LHCN-M2 (cell line): ENCODE measurements around the gene GAS2. TPM values are rescaled to one million over a fixed set of nuclear protein-coding genes. Genes with fewer than 3 reads are reported as not detected.

Source experiments
- DNase-seq: peaks from one replicate; pipeline ENCODE4 v3.0.0-alpha.2; 2012; ENCODE audit warnings: low read depth
- total RNA-seq: library from RNA; depleted of rRNA; stranded (reverse); fragments of >200 nt; gene quantifications from 2 replicates; pipeline ENCODE4 v1.2.3, GENCODE V29; 2014

Gene GAS2
- total RNA-seq, 1 experiment from 2014 or later: 0.40 TPM

DNA sequence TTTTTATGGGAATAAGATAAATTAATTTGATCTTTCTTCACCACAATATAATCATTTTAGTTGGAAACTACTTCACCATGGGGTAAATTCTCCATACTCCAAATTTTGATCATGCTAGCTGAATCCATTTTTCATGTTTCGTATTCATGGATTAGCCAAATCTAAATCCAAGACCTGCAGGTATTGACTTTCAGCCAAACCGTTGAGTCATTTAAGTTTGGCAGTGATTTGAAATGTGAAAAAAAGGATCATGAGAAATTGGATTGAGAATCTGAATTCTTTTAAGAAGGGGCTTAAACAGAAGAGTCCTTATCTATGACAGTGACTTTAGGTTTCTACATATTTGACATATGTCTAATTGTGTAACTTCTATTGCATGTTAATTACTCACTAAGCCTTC lies 5.3 kb downstream of the GAS2 start:
- DNase-seq: no peak

- no peak for DNase-seq
These were observed 8.3 kb downstream of the GAS2 start for GRCh38 chr11:22674470-22675439.

GRCh38 chr11:22677153-22677903 lies 10.9 kb downstream of the GAS2 start:
- no peak for DNase-seq

DNA sequence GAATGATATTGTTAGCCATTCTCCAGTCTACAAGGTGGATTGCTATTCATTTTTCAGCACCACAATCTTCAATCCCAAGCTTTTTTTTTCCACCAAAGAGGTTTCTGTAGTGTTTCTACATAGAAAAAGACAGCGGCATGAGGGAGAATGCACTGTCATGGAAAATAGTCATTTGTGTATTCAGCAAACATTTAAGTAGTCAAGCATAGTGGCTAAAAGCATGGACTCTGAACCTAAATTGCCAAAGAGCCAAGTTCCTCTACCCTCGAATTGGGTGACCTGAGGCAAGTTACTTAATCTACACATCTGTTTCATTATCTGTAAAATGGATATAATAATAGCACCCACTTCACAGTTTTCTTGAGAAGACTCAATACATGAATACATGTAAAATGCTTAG lies 14.2 kb downstream of the GAS2 start:
- no peak for DNase-seq

DNA sequence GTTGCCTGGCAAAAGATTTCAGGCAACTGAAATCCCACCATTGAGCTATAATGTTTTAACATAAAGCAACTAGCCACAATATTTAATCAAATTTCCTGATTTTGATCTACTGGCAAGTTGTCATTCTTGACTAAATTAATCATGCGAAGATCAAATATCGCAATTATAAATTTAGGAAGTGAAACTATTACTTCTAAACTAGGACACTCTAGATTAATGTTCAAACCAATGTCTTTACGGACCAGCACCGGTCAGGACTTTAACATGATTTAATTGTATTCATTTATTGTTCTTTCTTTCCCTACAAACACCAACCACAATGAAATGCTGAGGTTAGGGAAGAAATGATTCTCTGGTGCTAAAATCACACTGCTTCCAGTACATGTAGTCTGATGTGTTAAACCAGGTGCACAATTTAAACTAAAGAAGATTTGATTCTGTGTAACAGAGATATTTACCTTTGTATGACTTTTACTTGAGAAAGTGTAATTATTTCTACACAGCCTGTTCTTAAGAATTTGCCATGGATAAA lies 14.9 kb downstream of the GAS2 start:
- DNase-seq: no peak

DNA sequence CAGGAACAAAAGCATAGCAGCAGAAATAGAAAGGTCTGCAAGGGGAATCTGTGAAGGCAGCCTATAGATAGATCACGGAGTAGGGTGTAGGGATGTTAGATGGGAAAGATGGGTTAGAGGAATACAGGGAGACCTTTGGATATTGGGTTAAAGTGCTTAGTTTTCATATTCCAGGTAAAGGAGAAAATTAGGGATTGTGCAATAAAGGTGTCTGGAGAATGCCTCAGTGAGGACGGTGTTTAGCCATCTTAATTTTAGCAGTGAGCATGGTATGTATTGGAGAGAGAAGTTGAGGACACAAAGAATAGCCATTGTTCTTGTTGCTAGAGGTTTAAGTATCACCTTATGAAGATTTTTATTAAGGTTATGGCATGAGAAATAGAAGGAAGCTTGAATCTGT lies 17.7 kb downstream of the GAS2 start:
- DNase-seq: no peak

DNA sequence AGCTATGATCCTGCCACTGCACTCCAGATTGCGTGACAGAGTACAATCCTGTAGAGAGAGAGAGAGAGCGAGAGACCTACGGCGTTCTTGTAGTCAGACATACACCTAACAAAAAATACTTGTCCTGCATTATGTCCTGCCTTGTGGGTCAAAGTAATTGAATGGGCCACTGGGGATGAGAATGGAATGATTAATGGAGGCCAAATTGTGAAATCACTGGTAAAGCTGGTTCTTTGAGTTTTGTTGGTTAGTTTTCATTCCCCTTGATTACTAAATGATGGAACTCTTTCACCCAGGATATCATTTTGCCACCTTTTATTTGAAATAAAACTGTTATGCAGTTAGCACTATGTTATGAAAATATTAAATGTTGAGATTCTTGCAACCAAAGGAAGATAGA lies 18.7 kb downstream of the GAS2 start:
- DNase-seq: no peak

- DNase-seq: no peak
These were observed 22.5 kb downstream of the GAS2 start for GRCh38 chr11:22688914-22689313.

DNA sequence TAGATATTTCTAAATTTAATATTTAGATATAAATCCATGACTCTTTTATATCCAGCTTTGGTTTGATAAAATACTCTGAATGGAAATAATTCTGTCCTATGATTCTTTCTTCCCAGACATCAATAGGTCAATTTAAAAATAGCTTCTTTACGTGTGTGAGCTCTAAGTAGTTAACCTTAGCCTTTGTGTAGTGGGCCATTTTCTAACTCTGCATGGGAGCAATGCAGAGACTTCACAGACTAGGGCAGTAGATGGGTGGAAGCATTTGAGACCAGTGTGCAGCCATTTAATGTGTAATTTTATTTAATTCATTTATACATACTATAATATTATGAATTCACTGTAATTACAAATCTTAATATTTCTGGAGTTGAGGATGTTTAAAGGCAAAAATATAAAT lies 23.8 kb downstream of the GAS2 start:
- DNase-seq: no peak

DNA sequence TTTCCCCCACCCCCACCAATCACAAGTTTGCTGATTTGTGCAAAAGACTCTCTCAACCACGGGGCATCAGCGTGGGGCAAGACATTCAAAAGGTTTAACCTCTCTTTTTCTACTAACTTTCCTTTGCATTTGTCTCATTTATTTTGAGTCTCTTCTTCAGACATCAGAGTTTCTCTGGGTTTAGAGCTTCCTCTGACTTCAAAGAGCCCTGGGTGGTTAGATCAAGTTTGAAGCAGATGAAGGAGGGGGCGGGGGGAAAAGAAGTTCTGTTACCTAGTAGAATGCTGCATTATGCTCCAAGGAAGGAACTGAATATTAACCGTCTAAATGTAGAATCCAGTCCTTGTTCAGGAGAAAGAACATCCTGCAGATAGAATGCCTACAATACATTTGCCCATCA lies 24.5 kb downstream of the GAS2 start:
- DNase-seq: no peak

- DNase-seq: no peak
These were observed 33.0 kb downstream of the GAS2 start for GRCh38 chr11:22699388-22699787.

GRCh38 chr11:22702031-22702430 lies 35.6 kb downstream of the GAS2 start:
- DNase-seq: no peak

- peak; percentile 61 for DNase-seq
These were observed 36.6 kb downstream of the GAS2 start for GRCh38 chr11:22703040-22703439.

DNA sequence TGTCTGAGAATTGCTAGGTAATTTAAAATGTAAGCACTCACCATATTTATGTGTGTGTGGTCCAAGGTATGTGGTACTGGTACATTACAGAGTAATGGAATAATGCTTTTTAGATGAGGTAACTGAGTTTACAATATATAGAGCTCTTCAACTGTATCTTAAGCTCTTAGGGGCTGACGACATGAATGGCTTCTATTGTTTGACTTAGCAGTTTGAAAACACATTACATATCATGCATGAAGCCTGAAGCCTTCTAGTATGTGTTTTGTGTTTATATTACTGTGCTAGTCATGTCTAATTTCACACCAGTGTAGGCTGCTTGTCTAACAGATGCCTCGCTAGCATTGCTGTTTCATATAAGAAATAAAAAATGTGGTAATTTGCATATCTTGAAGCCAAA lies 37.2 kb downstream of the GAS2 start:
- no peak for DNase-seq

GRCh38 chr11:22707119-22707899 lies 40.9 kb downstream of the GAS2 start:
- no peak for DNase-seq

- DNase-seq: no peak
These were observed 44.8 kb downstream of the GAS2 start for GRCh38 chr11:22711071-22711770.

GRCh38 chr11:22711880-22712279 lies 45.5 kb downstream of the GAS2 start:
- no peak for DNase-seq

- DNase-seq: no peak
These were observed 46.9 kb downstream of the GAS2 start for GRCh38 chr11:22713336-22713735.

- no peak for DNase-seq
These were observed 49.6 kb downstream of the GAS2 start for GRCh38 chr11:22715971-22716370.

- DNase-seq: no peak
These were observed 54.0 kb downstream of the GAS2 start for GRCh38 chr11:22720457-22720856.

GRCh38 chr11:22723274-22723673 lies 56.9 kb downstream of the GAS2 start:
- DNase-seq: no peak
